ENCODE results near the gene MITF.

GRCh38 chr3:69712933-69713332, 26.3 kb upstream of the MITF start:
- TF ChIP-seq CTCF (IDR thresholded peaks at IDR 0.05 in 4 of 5, conservative IDR thresholded peaks at IDR 0.05 in 1 of 5) = no peak
- TF ChIP-seq POLR2A (IDR thresholded peaks at IDR 0.05) = no peak

Data from gastrocnemius medialis (tissue), 4 donors.